SU-DHL-6 (cell line): ENCODE measurements around the gene EIF4H.

Experiments
- EZH2phosphoT487 ChIP-seq: fragments of 200-600 bp; sonication (generic), shearing (Covaris generic); conservative IDR thresholded peaks from 2 replicates; pipeline ENCODE4 v1.6.1; 2018; ENCODE audit warnings: mild to moderate bottlenecking, antibody characterized with exemption, low read length, moderate library complexity, mixed read lengths
- TF ChIP-seq, protein P1 (sequence below): fragments of 200-600 bp; sonication (generic); IDR thresholded peaks from one replicate; pipeline ENCODE4 v1.5.1; 2017; ENCODE audit warnings: antibody characterized with exemption, mild to moderate bottlenecking, low read length, moderate library complexity; ENCODE audit not compliant: insufficient read depth, poor library complexity, severe bottlenecking

DNA sequence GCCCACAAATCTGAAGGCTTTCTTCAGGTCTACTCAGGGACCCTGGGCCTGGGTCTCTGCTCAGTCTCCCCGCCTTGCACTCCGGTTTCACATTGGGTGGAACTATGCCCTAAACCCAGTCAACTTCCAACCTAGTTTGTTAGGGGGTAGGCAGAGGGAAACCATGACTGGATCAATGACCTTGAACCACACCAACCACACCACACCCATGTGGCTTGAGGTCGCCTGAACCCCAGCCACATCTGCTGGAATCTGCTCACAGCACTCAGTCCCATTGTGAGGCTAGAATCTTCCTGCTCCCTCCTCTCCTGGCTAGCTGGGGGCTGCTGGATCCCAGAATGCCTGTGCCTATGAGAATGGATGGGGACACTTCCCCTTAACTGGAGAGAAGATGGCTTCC is 62.1 kb downstream of the EIF4H start:
- TF ChIP-seq, protein P1, sequence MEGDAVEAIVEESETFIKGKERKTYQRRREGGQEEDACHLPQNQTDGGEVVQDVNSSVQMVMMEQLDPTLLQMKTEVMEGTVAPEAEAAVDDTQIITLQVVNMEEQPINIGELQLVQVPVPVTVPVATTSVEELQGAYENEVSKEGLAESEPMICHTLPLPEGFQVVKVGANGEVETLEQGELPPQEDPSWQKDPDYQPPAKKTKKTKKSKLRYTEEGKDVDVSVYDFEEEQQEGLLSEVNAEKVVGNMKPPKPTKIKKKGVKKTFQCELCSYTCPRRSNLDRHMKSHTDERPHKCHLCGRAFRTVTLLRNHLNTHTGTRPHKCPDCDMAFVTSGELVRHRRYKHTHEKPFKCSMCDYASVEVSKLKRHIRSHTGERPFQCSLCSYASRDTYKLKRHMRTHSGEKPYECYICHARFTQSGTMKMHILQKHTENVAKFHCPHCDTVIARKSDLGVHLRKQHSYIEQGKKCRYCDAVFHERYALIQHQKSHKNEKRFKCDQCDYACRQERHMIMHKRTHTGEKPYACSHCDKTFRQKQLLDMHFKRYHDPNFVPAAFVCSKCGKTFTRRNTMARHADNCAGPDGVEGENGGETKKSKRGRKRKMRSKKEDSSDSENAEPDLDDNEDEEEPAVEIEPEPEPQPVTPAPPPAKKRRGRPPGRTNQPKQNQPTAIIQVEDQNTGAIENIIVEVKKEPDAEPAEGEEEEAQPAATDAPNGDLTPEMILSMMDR: no peak
- no peak for TF ChIP-seq EZH2phosphoT487
